ENCODE measurements around the gene M1AP.
"Not testable (repeated sequence)": the region's sequence is repeated elsewhere in the genome, so short reads cannot be mapped to it uniquely, and the experiment has no call there.

The M1AP gene

DNA sequence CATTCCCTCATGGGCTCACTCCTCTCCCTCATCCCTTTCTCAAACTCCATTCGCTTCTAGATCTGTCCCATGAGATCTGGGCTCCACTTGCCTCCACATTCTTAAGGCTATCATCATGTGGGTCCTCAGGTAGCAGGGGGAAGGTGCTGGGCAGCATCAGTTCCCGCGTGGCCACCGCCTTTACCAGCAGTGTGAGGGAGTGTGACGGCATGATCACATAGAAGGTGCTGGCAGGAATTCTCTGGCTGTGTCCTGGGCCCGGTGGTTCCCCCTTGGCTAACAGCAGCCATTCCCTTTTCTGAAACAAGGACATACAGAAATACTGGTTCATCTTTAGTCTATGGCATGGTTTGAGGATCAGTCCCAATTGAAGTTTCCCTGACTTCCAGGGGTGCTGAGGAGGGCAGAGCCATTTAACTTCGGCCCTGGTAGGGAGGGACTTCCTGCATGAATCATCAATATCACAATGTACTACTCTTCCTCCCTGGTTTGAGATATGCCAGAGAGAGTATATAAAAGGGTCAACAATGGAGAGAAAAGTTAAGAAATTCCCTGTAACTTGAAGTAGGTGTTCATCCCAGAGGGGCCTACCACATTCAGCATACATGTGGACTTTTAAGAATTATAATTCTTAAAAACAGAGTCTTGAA, 85.9 kb downstream of the M1AP start:
- no peak for DNase-seq

DNA sequence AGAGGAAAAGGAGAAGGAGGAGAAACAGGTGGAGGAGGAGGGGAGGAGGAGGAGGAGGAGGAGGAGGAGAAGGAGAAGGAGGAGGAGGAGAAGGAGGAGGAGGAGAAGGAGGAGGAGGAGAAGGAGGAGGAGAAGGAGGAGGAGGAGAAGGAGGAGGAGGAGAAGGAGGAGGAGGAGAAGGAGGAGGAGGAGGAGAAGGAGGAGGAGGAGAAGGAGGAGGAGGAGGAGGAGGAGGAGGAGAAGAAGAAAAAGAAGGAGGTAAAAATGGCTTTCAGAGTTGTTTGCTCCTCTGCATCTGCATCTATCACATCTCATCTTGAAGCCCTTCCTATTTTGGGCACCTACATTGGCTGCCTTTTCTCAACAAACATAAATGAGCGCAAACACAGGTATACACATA, 87.1 kb downstream of the M1AP start:
- DNase-seq = not testable (repeated sequence)

DNA sequence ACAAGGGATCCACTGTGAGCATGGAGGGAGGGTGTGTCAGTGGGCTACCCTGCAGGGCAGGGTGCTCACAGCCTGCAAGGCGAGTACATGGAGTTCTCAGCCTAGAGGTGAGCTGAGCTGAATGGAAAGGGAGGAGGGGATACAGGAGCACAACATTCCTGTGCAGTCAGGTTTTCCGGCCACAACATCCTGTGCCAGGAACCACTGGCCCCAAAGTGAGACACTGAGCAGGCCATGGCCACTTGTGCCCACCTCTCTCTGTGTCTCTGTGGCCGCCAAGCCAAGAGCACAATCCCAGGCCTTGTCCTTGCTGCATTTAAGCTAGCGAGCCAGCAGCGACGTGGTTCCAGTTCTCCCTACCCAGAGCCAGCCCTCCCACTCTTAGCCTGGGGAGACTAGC, 87.5 kb downstream of the M1AP start:
- no peak for DNase-seq

DNA sequence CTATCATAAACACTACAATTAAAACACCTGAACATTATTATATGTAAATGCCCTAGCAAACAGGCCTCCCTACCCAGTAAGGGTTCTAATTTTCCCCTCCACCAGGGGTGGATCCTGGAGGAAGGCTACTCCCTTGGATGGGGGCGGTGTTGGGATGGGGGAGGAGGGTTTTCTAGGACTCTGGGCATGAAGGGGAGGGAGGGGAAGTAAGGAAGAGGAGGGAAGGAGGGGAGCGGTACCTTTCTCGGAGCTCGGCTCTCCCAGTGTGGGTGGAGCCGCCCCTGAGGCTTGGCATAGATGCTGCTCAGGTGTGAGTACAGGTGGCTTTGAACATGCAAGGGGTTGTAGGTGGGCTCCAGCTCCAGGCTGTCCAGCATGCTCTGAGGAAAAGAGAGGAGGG, 88.2 kb downstream of the M1AP start:
- DNase-seq = no peak

DNA sequence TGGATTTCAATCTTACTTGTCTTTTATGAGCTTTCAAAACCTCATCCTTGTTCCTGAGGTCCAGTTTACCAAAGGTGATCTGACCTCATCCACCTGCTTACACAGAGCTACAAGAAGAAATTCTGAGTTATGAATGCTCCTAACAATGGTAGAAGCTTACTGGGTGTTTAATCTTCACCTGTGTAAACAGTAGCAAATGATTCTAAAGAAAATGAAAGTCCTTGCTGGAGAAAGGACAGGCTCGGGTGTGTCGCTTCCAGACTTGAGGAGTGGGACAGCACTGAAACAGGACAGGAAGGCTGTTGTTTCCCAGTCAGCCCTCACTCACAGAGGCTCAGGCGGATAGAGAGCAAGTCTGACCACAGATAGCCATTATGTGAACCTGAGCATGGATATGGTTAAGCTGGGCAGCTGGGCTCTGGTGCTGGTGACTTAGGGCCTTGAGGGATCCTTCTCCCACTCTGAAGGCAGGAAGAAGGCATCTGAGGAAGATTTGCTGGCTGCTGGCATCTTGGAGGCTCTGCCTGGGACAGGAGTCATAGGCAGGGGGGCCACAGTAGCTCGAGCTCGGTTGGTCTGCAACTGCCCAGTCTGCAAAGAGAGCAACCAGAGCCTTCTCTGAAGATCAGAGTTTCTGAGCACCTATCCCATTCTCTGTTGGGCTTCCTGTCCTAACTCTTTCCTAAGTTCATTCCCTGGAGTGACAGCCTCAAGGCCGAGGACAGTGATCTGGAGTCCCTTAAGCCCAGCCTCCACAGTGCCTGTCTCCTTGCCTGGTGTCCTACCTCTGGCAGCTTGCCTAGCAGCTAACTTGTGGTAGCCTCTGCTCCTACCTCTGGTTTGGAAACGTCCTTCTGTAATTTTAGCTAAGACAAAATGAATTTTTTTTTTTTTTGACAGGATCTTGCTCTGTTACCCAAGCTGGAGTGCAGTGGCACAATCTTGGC, 89.6 kb downstream of the M1AP start:
- no peak for DNase-seq

DNA sequence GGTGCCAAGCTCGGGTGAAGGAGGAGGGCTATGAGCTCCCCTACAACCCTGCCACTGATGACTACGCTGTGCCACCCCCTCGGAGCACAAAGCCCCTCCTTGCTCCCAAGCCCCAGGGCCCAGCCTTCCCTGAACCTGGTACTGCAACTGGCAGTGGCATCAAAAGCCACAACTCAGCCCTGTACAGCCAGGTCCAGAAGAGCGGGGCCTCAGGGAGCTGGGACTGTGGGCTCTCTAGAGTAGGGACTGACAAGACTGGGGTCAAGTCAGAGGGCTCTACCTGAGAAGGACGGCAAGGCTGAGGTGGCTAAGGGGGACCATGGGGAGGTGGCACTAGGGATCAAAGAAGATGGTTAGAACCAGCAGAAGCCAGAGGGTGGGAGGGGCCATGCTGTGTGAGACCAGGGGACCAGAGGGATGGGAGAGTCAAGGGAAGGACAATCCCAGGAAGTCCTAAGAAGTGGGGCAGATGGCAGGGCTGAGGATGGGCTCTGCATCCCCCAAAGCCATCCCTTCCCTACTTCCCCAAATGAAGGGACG, 91.2 kb downstream of the M1AP start:
- no peak for DNase-seq

DNA sequence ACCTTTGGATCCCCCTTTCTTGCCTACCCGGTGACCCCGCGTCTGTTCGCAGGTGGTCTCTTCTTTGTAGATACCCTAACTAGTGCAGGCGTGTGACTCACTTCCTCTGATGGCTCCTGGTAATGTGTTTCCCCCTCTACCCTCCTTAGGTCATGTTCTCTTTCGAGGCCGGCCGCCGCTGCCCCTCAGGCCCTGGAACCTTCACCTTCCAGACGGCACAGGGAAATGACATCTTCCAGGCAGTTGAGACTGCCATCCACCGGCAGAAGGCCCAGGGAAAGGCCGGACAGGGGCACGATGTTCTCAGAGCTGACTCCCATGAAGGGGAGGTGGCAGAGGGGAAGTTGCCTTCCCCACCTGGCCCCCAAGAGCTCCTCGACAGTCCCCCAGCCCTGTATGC, 92.0 kb downstream of the M1AP start:
- DNase-seq = no peak

DNA sequence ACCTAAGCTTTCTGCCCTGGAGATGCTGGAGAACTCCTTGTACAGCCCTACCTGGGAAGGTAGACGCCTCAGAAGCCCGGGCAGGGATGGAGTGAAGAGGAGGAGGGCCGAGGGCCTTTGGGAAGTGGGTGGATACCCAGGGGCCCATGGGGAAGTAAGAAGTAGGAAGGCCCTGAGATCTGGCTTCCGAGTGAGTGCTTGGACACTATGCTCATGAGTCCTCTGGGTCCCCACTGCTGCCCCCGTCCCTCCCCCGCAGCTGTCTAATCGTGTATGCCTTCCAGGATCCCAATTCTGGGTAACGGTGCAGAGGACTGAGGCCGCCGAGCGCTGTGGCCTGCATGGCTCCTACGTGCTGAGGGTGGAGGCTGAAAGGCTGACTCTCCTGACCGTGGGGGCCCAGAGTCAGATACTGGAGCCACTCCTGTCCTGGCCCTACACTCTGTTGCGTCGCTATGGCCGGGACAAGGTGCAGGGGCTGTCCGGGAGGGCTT, 92.5 kb downstream of the M1AP start:
- no peak for DNase-seq

DNA sequence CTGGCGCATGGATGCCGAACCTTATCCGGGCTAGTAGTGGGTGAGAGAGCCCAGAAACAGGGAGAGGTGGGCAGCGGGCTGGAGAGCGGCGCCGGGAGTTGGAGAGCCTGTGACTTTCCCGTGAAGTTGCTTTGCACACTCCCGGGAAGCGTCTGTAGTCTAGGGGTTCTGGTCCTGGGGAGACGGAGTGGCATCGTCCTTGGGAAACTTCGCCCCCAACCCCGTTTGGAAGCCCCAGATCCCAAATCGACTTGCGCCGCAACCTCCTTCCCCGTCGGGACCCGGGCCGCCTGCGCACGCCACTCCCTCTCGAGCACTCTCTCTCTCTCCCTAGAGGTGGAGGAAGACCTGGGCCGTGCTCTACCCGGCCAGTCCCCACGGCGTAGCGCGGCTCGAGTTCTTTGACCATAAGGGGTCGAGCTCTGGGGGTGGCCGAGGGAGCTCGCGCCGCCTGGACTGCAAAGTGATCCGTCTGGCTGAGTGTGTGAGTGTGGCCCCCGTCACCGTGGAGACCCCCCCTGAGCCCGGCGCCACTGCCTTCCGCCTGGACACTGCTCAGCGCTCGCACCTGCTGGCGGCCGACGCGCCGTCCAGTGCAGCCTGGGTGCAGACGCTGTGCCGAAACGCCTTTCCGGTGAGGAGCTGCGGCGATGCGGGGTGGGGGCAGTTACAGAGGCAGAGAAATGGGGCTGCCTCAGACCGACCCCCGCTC, 93.2 kb downstream of the M1AP start:
- no peak for DNase-seq

DNA sequence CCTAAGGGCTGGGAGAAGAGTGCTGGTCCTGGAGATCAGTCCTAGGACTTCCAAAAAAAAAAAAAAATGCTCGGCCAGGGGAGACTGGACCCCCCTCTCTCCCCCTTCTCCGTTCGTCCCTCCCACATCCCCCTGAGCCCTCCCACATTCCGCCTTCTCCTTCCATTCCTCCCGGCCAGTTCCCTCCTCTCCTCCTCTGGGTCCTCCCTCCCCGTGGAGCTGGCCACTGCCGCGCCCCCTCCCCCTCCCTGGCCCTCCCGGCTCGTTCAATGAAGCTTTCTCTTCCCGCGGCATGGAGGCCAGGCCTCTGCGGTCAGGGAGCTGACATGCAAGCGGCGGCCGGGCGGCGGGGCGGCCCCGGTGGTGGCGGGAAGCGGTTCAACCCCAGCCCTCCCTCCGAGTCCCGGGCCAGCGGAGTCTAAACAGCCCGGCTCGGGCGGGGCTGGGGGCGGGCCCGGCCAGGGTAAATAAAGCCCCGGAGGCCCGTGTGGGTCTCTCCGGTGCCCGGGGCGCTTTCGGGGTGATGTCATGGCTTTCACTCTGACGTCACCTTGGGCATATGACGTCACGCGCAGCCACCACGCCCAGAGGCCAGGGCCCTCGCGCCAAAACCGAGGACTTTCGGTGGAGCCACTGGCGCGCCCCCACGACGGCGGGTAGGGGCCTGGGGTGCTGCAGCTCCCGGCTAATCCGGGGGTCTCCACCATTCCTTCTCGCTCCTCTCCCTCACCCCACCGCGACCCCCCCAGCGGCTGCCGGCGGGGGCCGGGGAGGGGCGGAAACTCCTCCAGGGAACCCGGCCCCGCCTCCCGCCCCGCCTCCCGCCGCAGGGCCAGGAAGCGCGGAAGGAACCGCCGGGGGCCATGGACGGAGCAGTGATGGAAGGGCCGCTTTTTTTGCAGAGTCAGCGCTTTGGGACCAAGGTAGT, 94.0 kb downstream of the M1AP start, which contains the start of the genes DOK1 and LOXL3:
DOK1 (plus strand) TSS at position 829 of the 928 bp plus-strand sequence; CDS start at position 864, 35 bp downstream.
LOXL3 (minus strand) TSS at position 51 of the 928 bp plus-strand sequence. CDS start 1,308 bp downstream, outside the sequence.
- no peak for DNase-seq

DNA sequence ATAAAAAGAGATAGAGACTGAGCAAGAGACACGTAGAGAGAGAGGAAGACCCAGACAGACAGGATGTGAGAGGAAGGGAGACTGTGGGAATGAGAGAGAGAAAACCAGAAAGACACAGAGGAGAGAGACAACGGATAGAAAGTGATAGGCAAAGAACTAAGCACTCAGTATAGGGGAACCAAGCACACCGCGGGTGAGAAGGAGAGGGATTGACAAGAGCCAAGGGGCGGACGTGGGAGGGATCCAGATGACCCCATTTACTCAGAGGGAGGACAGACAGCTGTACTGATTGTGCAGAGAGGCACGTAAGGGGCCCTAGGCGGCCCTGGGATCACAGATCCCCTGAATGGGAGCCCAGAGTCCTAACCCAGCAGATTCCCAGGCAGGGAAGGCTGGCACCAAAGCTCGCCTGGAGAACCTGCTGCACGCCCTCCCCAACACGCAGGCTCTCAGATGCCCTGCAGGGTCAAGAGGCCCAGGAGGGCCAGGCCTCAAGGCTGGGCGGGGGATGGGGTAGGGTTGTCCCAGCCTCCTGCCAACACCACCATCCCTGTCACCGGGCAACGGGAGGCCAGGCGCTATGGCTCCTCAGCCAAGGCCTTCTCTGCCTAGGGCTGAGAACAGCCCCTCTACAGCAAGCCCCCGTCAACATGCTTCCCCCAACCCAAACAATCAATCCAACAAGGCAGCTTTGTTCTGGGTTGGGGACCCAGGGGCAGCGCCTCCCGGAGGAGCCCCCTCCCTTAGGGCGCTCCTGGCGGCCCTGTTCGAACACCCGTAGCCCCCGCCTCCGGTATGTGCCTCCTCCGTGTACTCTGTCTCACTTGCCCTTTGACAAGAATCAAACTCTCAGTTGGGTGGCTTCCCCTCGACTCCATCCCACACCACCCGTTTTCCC, 95.0 kb downstream of the M1AP start:
- DNase-seq = no peak

DNA sequence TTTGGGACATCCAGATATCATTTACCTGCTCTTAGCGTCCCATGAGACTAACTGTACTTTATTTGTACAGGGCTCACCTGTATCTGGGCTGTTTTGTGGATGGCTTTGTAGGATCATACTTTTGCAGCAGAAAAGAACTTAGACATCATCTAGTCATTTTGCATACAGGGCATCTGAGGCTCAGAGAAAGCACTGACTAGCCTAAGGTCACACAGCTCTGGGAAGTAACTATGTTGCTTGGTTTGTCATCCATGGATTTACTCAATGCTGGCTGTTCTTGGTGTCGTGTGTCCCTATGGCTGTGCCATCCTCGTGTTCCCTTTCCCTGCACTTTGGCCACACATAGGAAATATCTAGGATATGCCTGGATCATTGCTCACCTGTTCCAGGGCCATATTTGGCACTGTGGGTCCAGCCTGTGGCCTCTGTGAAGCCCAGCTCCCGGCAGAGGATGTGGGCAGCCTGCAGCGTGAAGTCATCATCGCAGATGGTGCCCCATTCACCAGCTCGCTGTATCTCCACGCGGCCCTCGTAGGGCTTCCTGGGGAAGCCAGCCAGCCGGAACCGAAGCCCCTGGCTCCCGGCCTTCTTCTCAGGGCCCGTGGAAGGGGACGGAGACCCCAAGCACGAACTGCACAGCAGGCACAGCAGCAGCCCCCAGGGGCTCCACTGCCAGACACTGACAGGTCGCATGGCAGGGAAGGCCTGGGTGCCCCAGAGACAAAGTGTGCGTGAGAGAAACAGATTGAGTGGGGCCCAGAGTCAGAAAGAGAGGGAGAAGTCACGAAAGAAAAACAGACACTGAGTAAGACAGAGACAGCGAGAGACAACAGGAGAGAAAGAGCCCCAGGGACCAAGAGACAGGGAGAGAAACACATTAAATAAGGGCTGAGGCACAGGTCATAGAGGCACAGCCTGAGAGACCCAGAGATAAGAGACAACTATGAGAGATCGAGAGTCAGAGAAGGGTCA, 95.9 kb downstream of the M1AP start:
- no peak for DNase-seq

DNA sequence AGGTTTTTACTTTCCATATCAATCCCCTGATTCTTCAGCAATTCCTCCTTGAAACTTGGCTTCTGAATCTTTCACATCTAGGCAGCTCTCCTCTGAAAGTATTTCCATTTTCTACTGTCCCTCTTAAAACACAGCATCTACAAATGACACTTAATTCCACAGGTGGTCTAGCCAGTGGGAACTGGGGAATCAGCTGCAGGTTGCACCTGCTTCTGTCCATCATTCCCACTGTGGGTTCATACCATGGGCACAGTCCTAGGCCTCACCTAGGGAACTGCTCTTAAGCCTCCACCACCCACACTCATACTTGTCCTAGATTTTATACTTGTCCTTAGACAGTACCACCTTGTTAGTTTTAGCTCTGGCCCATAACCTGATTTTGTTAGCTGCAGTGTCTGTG, 96.6 kb downstream of the M1AP start:
- DNase-seq = no peak

DNA sequence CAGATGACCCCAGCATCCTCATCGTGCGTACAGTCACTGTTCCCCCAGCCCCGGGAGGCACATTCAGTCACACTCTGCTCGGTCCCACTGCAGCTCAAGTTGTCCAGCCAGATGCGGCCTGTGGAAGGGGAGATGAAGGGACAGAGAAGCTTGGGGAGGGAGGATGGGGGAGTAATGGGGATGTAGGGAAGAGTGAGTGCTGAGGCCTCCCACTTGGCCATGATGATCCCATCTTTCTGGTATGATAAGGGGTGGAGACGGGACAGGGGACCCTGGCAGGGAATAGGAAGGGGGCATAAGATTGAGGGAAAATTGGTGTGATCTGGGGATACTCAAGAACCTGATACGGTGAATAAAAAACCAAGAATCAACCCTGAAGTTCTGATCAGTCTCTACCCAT, 97.9 kb downstream of the M1AP start:
- DNase-seq = no peak

DNA sequence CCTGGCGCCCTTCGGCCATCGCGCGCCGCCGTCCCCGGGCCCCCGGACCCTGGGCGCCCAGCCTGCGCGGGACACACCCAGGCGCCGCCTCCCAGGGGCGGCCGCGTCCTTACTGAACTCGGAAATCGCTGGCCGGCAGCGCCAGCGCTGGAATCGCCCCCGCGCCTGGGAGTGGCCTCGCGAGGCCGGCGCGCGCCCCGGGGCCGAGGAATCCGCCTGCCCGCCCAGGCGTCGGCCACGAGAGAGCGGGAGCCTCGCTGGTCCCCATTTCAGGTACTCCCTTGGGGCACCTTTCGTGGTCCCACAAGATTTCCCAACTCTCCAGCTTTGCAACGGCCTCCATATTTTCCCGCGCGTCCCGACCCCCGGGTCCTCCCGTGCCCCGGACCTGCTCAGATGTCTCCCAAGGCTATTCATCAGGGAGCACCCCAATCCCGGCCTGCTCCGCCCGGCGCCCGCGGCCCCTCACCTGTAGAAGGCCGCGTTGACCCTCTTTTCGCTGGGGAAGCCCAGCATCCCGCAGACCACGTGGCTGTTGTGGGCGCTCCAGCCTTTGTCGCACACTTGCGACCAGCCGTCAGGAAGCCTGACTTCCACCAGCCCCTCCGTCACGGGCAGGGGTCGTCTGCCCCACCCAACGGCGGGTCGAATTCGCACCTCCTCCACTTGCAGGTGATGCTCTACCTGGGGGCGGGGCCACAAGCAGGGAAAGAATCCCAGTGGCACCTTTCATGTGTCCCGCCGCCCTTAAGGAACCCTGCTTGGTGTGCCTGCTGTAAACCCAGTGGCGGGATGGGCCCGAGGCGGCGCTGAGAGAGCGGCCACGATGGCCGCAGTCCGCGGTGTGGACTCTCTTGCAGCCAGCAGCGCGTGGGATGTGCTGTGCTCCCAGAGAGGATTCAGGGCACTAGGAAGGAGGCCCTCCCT, 99.0 kb downstream of the M1AP start:
- no peak for DNase-seq

DNA sequence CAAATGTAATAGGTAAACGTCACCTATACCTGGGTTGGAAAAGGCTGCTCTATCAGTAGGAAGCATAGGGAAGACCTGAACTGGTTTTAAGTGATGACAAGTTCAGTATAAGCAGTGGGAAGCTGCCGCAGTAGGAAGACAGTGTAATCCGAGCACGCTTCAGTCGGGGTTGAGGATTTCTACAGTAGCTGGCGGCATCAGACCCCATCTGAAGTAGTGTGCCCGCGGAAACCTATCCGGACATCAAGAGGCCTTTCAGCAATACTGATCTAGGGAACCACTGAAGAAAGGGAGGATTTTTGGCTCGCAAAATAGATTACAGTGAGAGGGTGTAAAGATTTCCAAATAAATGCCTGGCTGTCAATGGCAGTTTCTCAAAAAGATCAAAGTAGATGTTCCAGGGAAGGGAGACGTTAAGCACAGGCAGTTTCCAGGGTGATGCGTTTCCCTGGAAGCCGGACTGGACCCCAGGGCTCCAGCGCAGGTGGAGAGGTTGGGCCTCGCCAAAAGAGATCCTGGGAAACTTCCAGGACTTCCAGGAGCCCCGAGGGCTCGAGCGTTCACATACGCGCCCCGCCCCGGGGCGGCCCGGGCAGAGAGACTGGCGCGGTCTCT, 99.7 kb downstream of the M1AP start:
- no peak for DNase-seq

DNA sequence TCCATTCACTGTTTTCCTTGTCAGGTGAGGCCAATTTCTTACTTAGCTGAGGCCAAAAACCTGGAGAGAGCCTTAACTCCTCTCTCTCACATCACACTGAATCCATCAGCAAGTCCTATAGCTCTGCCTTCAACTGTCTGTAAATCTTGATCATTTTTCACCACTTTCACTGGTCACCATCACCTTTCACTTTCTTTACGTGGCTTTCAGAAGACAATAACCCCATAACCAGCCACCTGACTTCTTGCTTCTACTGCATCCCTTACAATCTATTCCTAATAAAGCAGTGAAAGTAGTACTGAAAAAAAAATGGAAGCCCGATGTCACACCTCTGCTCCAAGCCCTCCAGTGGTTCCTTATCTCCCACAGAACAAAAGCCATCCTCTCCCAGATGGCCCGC, 102.1 kb downstream of the M1AP start:
- DNase-seq = no peak

DNA sequence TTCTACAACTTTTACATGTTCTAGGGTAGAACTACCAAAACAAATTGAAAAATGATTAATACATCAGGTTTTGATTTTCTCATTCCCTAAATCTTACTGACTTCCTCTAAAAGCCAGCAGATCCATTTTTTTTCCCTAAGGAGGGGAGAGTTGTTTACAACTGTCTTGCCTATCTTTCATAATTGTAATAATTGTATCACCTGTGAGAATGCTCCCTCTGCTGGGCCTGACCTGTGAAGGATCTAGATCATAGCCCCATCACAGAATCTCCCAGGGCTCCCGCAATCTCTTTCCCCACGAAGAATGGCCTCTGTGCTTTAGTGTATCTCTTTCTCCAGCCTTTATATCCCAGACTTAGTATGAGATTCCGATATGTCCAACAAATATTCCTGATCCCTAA, 103.5 kb downstream of the M1AP start:
- DNase-seq = no peak
